ENCODE results near the gene LAIR1. TPM values are rescaled to one million over a fixed set of nuclear protein-coding genes. Genes with fewer than 3 reads are reported as not detected.
"Not testable (repeated sequence)": the region's sequence is repeated elsewhere in the genome, so short reads cannot be mapped to it uniquely, and the experiment has no call there.

LAIR1 gene
- total and polyA plus RNA-seq, 11 donors = 2.9 to 102 (median 5.3) TPM

GRCh38 chr19:54333586-54334298 lies 31.0 kb downstream of the LAIR1 start:
- Histone ChIP-seq H3K9me3 (no peaks in the 10 kb centered on the region), H3K4me3 (no peak overlapping the region), H3K36me3 (no peaks in the 10 kb centered on the region), H3K4me1 (peaks cover 0 to under 1% (median 0%) of the 10 kb centered on the region in 12 donors), H3K27me3 (peaks cover 0 to 13% (median 2%) of the 10 kb centered on the region in 9 donors), H3K27ac (no peak overlapping the region)
- WGBS, 4 donors = 54 to 86% (median 73%) methylated on average over 2 to 3 of the region's 3 CpGs
- intact Hi-C loops (cut with DNase I) = no loop called here
- DNase-seq (no peak), ATAC-seq (no peak)
- TF ChIP-seq POLR2A (IDR thresholded peaks at IDR 0.05) (no peak), CTCF (IDR thresholded peaks at IDR 0.05) (no peak)

GRCh38 chr19:54332149-54332548 lies 32.6 kb downstream of the LAIR1 start:
- no peaks in the 10 kb centered on the region for H3K9me3 ChIP-seq
- 60 to 73% methylated on average over 7 of the region's 7 CpGs; no CpG with 5 or more reads in 2 of the 4 donors for WGBS, 4 donors
- DNase-seq (no peak), ATAC-seq (no peak)
- no peak for TF ChIP-seq CTCF (IDR thresholded peaks at IDR 0.05)
- no peak for TF ChIP-seq POLR2A (IDR thresholded peaks at IDR 0.05)
- intact Hi-C loops (cut with DNase I) = no loop called here
- no peak overlapping the region for H3K4me3 ChIP-seq
- H3K4me1 ChIP-seq = peaks cover 0 to 5% (median 0%) of the 10 kb centered on the region in 12 donors
- no peaks in the 10 kb centered on the region for H3K36me3 ChIP-seq
- H3K27me3 ChIP-seq = peaks cover 0 to 13% (median 2%) of the 10 kb centered on the region in 9 donors
- H3K27ac ChIP-seq = no peak overlapping the region

GRCh38 chr19:54331626-54332025 lies 33.1 kb downstream of the LAIR1 start:
- no peaks in the 10 kb centered on the region for H3K36me3 ChIP-seq
- intact Hi-C loops (cut with DNase I) = no loop called here
- H3K4me3 ChIP-seq = no peak overlapping the region
- H3K9me3 ChIP-seq = no peaks in the 10 kb centered on the region
- no peak for DNase-seq
- H3K27me3 ChIP-seq = peaks cover 0 to 13% (median 2%) of the 10 kb centered on the region in 9 donors
- H3K4me1 ChIP-seq = peaks cover 0 to 5% (median 0%) of the 10 kb centered on the region in 12 donors
- H3K27ac ChIP-seq = no peak overlapping the region
- no peak for ATAC-seq
- TF ChIP-seq CTCF (IDR thresholded peaks at IDR 0.05) = no peak
- no peak for TF ChIP-seq POLR2A (IDR thresholded peaks at IDR 0.05)
- 66 to 77% (median 75%) methylated on average over 4 to 7 of the region's 7 CpGs for WGBS, 4 donors

- H3K9me3 ChIP-seq = no peaks in the 10 kb centered on the region
- 76 to 79% (median 77%) methylated on average over 14 of the region's 14 CpGs for WGBS, 4 donors
- H3K4me3 ChIP-seq = no peak overlapping the region
- H3K27me3 ChIP-seq = peaks cover 0 to 22% (median 2%) of the 10 kb centered on the region in 9 donors
- DNase-seq (no peak), ATAC-seq (no peak)
- no peaks in the 10 kb centered on the region for H3K36me3 ChIP-seq
- intact Hi-C loops (cut with DNase I) = loop anchor here in 4 of 10 donors (5.0 to 10.0 kb wide), 2 partner anchors 63 to 65 kb away; no protein-coding TSS in a partner anchor
- TF ChIP-seq CTCF (IDR thresholded peaks at IDR 0.05) = no peak
- no peak for TF ChIP-seq POLR2A (IDR thresholded peaks at IDR 0.05)
- H3K4me1 ChIP-seq = peaks cover 0 to 9% (median 0%) of the 10 kb centered on the region in 12 donors
- H3K27ac ChIP-seq = no peak overlapping the region
Measured at GRCh38 chr19:54329476-54330165, 35.1 kb downstream of the LAIR1 start.

- WGBS, 4 donors = 62 to 69% (median 64%) methylated on average over 5 of the region's 5 CpGs
- not testable (repeated sequence) for H3K36me3 ChIP-seq, H3K9me3 ChIP-seq, H3K4me1 ChIP-seq, H3K27ac ChIP-seq, ATAC-seq, H3K4me3 ChIP-seq, DNase-seq
- peaks cover 0 to 30% (median 2%) of the 10 kb centered on the region in 9 donors for H3K27me3 ChIP-seq
- intact Hi-C loops (cut with DNase I) = loop anchor here in 4 of 10 donors (5.0 to 10.0 kb wide), 2 partner anchors 64 to 66 kb away; no protein-coding TSS in a partner anchor
Measured at GRCh38 chr19:54328781-54329180, 36.0 kb downstream of the LAIR1 start.
